ENCODE measurements around the gene LRP5.

DNA sequence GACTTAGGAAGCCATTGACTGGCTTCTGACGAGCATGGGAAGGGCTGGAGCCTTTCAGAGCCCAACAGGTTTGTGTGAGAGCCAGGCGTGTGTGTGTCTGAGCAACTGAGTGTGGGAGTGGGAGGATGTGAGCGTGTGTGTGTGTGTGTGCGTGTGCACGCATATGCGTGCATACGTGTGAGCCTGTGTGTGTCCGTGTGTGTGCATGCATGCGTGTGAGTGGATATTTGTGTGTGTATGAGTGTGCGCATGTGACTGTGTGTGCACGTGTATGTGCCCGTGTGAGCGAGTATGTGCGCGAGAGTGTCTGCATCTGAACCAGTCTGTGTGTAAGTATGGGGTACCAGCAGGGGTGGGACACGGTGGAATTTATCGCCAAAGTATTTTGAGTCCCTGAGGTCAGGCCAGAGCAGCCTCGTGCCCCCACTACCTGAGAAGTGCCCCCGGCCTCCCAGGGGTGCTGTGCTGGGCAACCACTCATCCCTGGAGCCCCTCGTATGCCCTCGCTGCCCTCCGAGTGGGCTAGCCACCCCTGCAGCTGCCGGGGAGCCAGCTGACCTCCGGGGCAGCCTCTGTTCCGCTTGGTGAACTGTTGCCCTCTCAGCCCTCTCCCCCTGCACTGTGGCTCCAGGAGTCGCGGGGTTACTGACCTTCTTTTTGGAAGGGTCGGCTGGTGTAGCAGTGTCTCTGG is 38.5 kb downstream of the LRP5 start:
- TF ChIP-seq, protein P1, sequence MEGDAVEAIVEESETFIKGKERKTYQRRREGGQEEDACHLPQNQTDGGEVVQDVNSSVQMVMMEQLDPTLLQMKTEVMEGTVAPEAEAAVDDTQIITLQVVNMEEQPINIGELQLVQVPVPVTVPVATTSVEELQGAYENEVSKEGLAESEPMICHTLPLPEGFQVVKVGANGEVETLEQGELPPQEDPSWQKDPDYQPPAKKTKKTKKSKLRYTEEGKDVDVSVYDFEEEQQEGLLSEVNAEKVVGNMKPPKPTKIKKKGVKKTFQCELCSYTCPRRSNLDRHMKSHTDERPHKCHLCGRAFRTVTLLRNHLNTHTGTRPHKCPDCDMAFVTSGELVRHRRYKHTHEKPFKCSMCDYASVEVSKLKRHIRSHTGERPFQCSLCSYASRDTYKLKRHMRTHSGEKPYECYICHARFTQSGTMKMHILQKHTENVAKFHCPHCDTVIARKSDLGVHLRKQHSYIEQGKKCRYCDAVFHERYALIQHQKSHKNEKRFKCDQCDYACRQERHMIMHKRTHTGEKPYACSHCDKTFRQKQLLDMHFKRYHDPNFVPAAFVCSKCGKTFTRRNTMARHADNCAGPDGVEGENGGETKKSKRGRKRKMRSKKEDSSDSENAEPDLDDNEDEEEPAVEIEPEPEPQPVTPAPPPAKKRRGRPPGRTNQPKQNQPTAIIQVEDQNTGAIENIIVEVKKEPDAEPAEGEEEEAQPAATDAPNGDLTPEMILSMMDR (IDR thresholded peaks at IDR 0.05) = no peak
- TF ChIP-seq POLR2AphosphoS5 (IDR thresholded peaks at IDR 0.05) (no peak), POLR2A (IDR thresholded peaks at IDR 0.05) (no peak), EP300 (IDR thresholded peaks at IDR 0.05) (no peak)

Measured in gastroesophageal sphincter (tissue), 3 donors.